GM23248 (cell line): ENCODE results near the gene NTNG2.

Source experiments
- EZH2 ChIP-seq: fragments of 200-600 bp; sonication (generic); IDR thresholded peaks from 2 replicates; pipeline ENCODE4 v1.6.1; 2018; ENCODE audit warnings: antibody characterized with exemption, mild to moderate bottlenecking; ENCODE audit not compliant: insufficient read depth, poor library complexity, severe bottlenecking
- EZH2phosphoT487 ChIP-seq: fragments of 200-600 bp; sonication (generic); IDR thresholded peaks from 2 replicates; pipeline ENCODE4 v1.6.1; 2018; ENCODE audit warnings: antibody characterized with exemption, moderate library complexity, mild to moderate bottlenecking, low read depth; ENCODE audit not compliant: insufficient read depth

- TF ChIP-seq EZH2 (no peak), EZH2phosphoT487 (no peak)
These were observed 77.7 kb downstream of the NTNG2 start for GRCh38 chr9:132239518-132239917.
